Measurements from ENCODE around the gene TMBIM6.

- TF ChIP-seq, protein P1, sequence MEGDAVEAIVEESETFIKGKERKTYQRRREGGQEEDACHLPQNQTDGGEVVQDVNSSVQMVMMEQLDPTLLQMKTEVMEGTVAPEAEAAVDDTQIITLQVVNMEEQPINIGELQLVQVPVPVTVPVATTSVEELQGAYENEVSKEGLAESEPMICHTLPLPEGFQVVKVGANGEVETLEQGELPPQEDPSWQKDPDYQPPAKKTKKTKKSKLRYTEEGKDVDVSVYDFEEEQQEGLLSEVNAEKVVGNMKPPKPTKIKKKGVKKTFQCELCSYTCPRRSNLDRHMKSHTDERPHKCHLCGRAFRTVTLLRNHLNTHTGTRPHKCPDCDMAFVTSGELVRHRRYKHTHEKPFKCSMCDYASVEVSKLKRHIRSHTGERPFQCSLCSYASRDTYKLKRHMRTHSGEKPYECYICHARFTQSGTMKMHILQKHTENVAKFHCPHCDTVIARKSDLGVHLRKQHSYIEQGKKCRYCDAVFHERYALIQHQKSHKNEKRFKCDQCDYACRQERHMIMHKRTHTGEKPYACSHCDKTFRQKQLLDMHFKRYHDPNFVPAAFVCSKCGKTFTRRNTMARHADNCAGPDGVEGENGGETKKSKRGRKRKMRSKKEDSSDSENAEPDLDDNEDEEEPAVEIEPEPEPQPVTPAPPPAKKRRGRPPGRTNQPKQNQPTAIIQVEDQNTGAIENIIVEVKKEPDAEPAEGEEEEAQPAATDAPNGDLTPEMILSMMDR (IDR thresholded peaks at IDR 0.05; ENCODE audit: poor library complexity) = no peak
- no peak for TF ChIP-seq EZH2 (IDR thresholded peaks at IDR 0.05; ENCODE audit: borderline replicate concordance)
Observed at GRCh38 chr12:49703647-49704137, 37.7 kb upstream of the TMBIM6 start.
